DMS53 treated with DMSO at 0.1 percent for 48 hours (cell line): ENCODE data around the gene STRN4.
"Not testable (repeated sequence)": the region's sequence is repeated elsewhere in the genome, so short reads cannot be mapped to it uniquely, and the experiment has no call there.

ENCODE experiments used
- DNase-seq: peaks from one replicate; lab custom pipeline; 2025; ENCODE audit not compliant: unreplicated experiment; lab: John Stamatoyannopoulos, UW

Gene STRN4

GRCh38 chr19:46746281-46747057 is at the start of gene STRN4:
STRN4 (minus strand) TSS chr19:46746450; CDS start chr19:46746430, 20 bp downstream.
- no peak for DNase-seq

- no peak for DNase-seq
Observed at GRCh38 chr19:46791944-46792343, 45.7 kb upstream of the STRN4 start.

DNA sequence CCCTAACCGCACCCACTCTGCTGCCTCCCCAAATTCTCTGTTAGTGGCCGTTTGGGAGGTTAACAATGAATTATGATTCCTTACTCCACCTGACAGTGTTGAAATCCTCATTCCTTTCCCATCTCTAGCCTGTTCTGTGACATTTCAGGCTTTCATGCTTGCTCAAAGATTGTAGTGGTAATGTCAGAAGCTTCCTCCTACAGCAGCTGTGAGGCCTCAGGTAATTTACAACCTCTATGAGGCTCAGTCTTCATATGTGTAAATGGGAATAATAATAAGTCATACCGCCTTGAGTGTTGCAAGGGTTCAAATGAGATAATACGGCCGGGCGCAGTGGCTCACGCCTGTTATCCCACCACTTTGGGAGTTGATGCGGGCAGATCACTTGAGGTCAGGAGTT is 43.1 kb upstream of the STRN4 start:
- no peak for DNase-seq

GRCh38 chr19:46788968-46789338 is 42.7 kb upstream of the STRN4 start:
- DNase-seq, result no peak

- DNase-seq, result peak; percentile 87
Observed at GRCh38 chr19:46788262-46788967, 42.2 kb upstream of the STRN4 start, which contains the start of gene SLC1A5. SLC1A5 (minus strand) TSS chr19:46788594; CDS start chr19:46787965, 629 bp downstream.

GRCh38 chr19:46787331-46788261 is 41.3 kb upstream of the STRN4 start:
- peak; percentile 43 for DNase-seq

DNA sequence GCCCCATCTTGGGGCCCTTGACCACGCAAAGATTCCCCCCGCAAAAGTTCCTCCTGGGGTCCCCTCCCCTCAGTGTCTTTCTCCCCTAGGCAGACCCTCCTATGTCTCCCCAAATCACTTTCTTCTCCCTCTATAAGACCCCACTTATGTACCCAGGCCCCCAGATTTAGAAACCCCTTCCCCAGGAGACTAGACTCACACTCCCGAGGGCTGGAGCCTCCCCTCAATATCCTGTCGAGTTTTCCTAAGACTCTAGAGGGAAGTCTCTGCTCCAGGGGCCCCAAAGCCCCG is 40.7 kb upstream of the STRN4 start:
- DNase-seq, result no peak

GRCh38 chr19:46786236-46787039 is 40.2 kb upstream of the STRN4 start:
- DNase-seq, result peak; percentile 68

DNA sequence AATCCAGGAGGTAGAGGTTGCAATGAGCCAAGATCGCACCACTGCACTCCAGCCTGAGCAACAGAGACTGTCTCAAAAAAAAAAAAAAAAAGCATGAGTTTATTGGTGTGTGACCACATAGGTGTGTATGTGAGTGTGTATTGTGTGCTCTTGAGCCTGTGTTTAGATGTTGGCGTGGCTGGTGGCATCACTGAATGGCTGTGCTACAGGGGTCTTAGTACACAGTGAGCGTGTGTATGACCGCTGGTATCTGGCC is 39.7 kb upstream of the STRN4 start:
- DNase-seq, result no peak

GRCh38 chr19:46785054-46785979 is 39.1 kb upstream of the STRN4 start:
- DNase-seq, result no peak

DNA sequence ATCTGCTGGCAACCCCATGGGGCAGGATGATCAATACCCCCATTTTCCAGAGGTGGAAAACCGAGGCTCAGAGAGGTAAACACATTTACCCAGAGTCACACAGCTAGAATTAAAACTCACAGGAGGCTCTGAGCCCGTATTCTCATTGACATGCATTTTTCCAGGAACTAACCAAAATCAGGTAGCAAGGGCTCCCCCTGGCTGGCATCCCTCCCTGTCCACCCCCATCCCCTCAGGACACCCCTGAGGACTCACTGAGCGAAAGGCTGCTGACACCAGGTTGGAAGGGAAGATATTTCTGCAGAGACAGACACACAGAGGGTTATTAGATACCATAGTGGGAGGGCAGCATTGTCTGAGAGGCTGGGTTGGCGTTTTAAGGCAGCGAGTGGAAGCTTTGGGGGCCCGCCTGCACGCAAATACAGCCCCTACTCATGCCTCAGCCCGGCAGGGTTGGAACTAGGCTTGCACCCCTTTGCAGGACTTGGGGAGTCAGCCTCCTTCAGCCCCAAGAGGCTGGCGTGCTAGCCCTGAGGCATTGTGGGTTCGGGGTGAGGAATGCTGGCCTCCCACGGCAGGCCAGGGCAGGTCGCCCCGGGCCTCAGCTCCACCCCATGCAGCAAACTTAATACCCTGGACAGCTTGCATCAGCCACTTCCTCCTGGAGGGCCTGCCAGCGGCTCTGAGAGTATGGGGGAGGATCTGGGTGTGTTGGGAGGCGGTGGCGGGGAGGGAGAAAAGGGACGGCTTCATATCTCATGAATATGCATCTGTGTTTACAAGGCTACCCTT is 38.2 kb upstream of the STRN4 start:
- peak; percentile 62 for DNase-seq

- peak; percentile 48 for DNase-seq
Observed at GRCh38 chr19:46783670-46784069, 37.4 kb upstream of the STRN4 start.

GRCh38 chr19:46782355-46783019 is 36.2 kb upstream of the STRN4 start:
- DNase-seq, result no peak

- DNase-seq, result not testable (repeated sequence)
Observed at GRCh38 chr19:46777956-46778645, 31.9 kb upstream of the STRN4 start.

DNA sequence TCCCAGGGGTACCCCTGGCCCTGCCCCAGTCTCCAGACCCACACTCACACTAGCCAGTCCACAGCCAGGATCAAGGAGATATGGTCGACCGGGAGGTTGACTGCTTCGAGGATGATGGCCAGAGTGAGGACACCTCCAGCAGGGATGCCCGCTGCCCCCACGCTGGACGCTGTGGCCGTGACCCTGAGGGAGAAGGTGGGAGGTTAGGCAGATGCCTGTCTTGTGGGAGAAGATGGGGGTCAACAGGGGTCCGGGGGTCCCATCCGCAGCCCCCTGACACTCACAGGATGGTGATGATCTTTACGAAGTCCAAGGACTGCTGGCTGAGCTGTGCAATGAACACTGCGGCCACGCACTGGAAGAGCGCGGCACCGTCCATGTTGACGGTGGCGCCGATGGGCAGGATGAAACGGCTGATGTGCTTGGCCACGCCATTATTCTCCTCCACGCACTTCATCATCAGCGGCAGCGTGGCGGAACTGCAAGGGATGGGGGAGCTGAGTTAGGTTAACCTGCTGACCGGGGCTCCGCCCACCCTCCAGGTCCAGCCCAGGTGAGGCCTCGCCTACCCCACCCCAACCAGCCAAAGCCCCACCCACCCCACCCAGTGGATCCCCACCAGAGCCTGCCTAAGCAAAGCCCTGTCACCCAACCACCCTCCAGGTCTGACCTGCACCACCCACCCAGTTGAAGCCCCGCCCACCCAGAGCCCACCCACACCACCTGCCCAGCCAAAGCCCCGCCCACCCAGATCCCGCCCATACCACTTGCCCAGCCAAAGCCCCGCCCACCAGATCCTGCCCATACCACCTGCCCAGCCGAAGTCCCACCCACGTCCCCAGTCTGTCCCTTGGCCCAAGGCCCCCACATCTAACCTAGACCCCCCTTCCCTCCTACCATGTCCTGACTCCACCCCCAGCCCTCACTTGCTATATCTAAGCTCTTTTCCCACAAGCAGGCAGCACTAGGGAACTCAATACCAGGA is 31.0 kb upstream of the STRN4 start:
- DNase-seq, result no peak

GRCh38 chr19:46775642-46776258 is 29.5 kb upstream of the STRN4 start:
- DNase-seq, result no peak
